GM18511 (cell line): ENCODE results near the gene CHST8.
A peak's percentile ranks its signal among the peaks of the same experiment; 100 is the strongest.
"Not testable (repeated sequence)": the region's sequence is repeated elsewhere in the genome, so short reads cannot be mapped to it uniquely, and the experiment has no call there.

Experiments used
- ATAC-seq: cut with Tn5 transposase; IDR thresholded peaks from one replicate; pipeline ENCODE4 v1.9.1; 2021; ENCODE audit warnings: mild to moderate bottlenecking, moderate library complexity; ENCODE audit not compliant: unreplicated experiment

CHST8 gene

DNA sequence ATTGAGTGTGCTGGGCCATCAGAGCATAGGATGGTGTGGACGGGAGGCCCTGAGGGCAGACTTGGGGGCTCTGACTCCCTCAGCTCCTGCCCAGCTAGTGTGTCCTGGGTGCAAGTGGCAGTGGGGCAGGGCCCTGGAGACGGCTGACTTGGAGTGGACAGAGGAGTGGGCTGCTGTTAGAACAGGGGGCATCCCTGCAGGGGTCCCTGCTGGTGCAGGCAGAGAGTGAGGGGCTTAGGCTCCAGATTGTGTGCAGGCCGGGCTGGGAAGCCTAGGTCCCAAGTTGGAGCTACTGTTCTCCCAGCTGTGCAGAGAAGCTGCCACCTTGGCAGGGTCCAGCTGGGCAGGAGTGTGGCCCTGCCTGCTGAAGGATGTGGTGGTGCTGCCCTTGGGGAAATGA, 183.6 kb downstream of the CHST8 start:
- no peak for ATAC-seq

- no peak for ATAC-seq
Observed at GRCh38 chr19:33805840-33806433, 184.2 kb downstream of the CHST8 start.

GRCh38 chr19:33806434-33806881, 184.7 kb downstream of the CHST8 start:
- no peak for ATAC-seq

DNA sequence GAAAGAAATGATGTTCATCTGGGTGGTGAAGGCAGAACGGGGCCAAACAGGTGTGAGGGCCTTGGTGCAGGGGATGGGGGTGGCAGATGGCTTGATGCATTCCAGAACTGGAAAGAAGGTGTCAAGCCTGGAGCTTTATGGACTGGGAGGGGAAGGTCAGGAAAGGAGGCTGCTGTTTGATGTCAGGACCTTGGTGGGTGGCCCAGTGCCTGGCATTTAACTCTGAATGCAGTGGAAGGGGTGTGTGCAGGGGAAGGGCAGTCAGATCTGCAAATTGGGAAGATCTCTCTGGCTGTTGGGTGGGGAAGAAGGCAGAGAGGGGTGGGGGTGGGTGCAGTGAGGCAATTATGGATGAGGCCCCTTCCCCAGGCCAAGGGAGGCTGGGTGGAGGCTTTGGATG, 186.6 kb downstream of the CHST8 start:
- ATAC-seq, result no peak

DNA sequence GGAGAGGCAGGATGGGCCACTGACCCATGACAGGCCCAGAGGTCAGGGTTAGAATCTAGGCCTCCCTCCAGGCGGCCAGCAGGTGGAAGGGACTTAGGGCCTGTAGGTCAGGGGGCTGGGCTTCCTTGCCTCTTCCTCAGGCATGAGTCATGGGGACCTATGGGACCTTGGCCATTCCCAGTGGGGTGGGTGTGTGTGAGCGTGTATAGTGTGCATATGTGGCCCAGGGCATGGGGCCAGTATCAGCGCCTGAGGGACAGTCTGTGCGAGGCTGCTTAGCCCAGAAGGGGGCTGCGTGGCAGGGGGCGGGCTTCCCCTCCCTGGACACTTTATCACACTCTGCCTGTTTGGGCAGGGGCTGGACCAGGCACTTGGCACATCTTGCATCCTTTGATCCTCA, 188.2 kb downstream of the CHST8 start:
- ATAC-seq, result no peak

DNA sequence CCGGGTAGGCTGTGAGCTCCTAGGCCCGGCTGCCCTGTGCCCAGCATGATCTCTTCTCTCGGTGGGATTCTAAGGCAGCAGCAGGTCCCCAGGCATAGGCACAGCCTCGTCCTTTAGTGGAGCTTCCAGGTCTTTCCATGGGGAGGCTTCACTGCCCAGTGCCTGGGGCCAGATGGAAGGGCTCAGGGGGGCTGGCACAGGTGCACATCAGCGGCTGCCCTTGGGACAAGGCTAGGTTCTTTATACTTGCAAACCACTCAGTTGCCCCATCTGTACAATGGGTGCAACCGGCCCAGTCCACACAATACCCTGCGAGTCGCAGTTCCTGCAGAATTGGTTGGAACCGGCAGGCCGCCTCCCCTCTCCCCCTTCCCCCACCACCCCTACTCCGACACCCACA, 189.1 kb downstream of the CHST8 start:
- no peak for ATAC-seq

DNA sequence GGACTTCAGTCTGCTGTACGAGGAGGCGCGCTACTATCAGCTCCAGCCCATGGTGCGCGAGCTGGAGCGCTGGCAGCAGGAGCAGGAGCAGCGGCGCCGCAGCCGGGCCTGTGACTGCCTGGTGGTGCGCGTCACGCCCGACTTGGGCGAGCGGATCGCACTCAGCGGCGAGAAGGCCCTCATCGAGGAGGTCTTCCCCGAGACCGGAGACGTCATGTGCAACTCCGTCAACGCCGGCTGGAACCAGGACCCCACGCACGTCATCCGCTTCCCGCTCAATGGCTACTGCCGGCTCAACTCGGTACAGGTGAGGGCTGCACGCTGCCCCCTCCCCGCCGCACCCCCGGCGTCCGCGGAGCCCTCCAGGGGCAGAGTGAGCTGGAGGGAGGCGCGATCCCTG, 189.5 kb downstream of the CHST8 start:
- no peak for ATAC-seq

DNA sequence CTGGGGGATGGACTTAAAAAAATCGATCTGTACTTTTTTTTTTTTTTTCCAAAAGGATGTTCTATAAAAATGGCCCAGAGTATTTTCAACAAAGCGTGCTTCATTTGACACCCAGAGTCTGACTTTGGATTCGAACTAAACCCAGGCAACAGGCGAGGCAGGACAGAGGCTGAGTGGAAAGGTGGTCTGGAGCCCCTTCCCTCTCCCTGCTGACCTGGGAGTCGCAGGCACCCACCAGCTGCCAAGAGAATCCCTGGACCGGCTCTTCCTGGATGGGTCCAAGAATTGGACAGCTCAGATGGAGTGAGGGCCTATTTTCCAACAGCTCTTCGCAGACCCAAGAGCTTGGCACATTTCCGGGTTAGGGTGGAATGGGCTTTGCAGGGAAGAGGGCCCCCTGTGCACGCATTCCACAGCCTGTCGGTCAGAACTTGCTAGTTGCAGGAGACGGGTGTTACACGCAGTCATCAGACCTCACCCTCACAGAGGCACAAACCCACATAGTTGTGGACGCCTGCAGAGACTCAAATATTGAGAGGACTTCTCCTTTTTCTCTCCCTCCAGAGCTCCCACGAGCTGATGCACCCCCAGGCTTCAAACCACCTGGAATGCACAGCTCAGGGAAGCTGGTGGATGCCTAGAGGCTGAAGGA, 190.1 kb downstream of the CHST8 start:
- no peak for ATAC-seq

DNA sequence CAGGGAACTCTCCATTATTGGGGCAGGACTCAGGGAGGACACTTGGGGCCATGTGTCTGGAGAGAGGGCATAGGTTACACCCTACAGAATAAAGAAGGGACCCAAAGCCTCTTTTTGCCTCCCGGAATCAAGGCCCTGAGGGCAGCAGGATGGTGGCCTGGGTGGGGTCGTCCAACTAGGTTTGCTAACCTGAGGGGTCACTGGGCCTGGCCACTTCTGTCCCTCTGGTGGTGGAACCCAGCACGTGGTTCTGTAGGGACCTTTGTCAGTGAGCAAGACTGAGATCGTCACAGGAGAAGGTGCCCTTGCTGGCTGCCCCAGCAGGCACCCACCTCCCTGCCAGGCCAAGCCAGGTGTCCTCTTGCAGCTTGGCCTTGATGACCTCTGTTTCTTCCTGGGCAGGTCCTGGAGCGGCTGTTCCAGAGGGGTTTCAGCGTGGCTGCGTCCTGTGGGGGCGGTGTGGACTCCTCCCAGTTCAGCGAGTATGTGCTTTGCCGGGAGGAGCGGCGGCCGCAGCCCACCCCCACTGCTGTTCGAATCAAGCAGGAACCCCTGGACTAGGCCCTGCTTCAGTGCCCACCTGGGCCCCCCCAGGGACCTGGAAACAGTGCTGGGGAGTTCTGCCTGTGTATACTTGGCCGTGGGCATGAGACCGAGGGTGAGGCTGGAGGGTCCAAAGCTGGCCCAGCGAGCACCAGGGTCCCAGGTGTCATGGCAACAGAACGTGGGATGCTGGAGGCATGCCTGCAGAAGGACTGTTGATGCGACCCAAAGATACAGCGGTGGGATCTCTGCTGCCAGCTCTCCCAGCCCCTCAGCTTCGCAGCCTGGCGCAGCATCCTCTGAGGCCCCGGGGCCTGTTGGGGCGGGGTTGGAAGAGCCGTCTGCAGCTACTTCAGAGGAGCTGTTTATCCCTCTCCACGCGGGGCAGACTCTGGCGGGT, 190.9 kb downstream of the CHST8 start:
- no peak for ATAC-seq

DNA sequence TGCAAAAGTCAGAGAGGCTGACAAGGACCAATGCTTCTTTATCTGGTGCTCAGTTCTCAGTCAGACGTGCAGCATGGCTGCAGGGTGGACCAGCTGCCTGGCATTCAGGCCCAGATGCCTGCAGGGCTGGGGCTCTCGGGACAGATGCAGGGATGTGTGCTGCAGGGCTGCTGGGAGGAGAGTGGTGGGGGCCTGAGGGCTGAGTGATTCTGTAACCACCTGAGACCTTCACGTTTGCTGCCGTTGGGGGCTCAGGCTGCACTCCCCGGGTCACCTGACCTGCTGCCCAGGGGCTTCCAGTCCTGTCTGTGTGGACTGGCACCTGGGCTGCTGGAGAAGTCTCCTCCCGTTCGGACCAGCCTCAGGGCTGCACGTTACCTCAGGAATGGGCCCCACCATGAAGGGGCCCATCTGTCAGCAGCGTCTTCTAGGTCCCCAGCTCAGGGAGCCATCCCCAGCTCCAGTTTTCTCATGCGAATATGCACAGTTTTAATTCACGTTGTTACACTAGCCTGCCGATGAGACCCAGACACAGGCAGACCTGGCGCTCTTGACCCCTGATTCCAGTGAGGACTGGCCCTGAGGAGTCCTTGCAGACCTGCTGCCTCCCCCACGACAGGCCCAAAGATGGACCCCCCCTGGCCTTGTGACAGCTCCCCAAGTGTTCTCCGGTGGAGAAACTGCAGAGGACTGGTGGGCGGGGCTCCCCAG, 191.8 kb downstream of the CHST8 start:
- ATAC-seq, result no peak

DNA sequence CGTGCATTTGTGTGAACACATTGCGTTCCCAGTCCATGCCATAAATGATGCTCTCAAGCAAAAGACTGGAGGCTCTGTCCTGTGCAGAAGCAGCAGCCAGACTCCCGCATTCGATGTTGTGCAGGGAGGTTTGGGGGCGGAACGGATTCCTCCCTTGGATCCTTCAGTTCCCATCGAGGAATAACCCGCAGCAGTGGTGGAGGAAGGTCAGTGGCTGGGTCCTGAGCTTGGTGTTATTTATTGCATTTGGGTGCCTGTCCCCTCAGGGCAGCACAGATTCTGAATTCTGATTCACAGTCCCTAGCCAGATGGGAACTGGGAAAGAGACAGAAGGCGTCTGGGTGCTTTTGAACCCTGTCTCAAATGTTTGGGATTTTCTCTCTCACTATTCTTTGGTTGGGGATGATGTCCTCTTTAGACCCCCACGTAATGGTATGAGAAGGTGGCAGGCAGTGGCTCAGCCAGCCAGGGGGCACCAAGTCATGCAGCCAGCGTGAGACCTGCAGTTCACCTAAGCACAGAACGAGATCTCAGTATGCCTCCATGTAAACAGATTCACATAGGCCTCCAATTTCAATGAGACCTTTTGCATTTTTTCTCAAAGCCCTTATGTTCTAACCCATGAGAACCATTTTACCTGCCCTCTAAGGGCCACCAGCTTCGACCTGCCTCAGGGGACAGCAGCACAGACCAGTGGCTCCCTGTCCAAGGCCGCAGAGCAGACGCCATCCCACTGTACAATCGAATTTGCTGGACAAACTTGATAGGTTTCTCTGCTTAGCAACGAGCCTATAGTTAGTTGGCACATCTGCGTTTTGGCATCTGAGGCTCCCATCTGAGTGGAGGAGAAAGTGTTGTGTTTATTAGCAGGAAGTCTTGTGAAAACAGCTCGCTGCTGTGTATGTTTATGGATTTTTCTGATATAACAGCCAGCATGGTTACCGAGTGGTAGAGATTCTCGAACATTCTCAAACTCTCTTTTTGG, 192.7 kb downstream of the CHST8 start:
- no peak for ATAC-seq

- ATAC-seq, result no peak
Observed at GRCh38 chr19:33815380-33816340, 193.9 kb downstream of the CHST8 start.

DNA sequence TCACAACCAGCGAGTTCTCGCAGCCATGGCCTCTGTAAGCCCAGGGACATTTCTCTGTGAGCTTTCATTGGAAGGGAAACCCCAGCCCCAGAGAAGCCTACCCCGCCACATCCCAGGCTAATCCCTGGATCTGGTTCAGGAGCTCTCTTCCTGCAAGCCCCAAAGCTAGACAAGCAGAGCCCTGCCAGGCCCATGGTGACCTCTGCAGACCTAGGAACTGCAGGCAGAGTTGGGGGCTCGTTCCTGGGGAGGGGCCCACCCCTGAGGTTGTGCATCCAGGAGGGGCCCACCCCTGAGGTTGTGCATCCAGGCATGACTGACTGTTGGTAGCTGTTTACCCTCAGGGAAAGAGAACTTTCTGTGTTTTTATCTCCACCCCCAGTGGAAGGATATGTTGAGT, 196.7 kb downstream of the CHST8 start:
- ATAC-seq, result no peak

DNA sequence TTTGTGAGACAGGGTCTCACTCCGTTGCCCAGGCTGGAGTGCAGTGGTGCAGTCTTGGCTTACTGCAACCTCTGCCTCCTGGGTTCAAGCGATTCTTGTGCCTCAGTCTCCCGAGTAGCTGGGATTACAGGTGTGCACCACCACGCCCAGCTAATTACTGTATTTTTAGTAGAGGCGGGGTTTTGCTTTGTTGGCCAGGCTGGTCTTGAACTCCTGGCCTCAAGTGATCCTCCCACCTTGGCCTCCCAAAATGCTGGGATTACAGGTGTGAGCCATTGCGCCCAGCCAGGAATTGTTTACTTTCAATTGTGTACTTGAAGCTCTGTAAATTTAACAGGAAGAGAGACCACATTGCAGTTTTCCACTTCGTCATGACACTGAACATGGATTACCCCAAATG, 197.3 kb downstream of the CHST8 start:
- ATAC-seq, result not testable (repeated sequence)

DNA sequence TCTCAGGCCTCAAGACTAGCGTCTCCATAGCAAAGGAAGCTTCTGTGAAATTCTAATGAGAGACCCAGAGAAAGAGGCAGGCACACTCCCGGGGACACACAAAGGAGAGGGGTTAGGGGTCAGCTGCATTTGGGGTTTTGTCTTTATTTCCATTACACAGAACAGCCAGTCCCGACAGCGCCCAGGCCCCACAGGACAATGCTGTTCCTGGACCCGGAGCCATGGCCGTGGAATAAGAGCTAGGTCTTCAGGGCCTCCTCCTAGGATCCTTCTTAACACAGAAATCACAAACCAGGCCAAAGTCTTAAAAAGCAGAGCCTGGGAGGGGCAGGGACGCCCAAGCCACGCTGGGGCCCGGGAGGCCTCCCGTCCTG, 197.7 kb downstream of the CHST8 start:
- ATAC-seq, result no peak

GRCh38 chr19:33819880-33820781, 198.4 kb downstream of the CHST8 start:
- ATAC-seq, result peak; percentile 76

GRCh38 chr19:33821871-33822270, 200.1 kb downstream of the CHST8 start:
- ATAC-seq, result no peak
